HL-60/S4 treated with phorbol 12-myristate 13-acetate at 8.2 ng/mL for 4 days and 3 days (cell line): ENCODE measurements around the gene TBC1D8.
"Not testable (repeated sequence)": the region's sequence is repeated elsewhere in the genome, so short reads cannot be mapped to it uniquely, and the experiment has no call there.

Source experiments
- in situ Hi-C: fragments of 300-500 bp; cut with MboI; formaldehyde crosslinking; loops from 2 replicates; pipeline ENCODE4 v1.15.0; 2022; ENCODE audit warnings: low sequenced_read_pairs

TBC1D8 gene

DNA sequence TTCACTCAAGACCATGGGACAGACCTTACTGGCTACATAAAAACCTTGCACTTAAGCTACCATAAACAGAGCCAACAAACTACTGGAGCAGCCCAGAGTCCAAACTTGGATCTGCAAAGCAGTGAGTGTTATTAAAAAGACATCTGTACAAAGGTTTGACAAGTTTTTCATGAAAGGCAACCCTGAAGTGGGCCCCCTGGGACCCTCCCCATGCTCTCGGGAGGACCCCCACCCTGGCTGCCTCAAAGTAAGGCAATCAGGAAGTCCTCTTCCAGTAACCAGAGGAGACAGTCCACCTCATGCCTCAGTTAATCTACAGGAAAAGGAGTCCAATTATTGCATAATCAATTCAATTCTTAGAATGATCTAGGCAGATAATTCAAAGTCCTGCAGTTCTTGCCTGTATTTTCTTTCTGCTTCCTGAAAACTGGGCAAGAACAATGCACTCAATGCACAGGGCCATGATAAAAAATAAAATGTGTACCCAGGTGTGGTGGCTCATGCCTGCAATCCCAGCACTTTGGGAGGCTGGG is 69.7 kb downstream of the TBC1D8 start:
- in situ Hi-C loops, result no loop called here

DNA sequence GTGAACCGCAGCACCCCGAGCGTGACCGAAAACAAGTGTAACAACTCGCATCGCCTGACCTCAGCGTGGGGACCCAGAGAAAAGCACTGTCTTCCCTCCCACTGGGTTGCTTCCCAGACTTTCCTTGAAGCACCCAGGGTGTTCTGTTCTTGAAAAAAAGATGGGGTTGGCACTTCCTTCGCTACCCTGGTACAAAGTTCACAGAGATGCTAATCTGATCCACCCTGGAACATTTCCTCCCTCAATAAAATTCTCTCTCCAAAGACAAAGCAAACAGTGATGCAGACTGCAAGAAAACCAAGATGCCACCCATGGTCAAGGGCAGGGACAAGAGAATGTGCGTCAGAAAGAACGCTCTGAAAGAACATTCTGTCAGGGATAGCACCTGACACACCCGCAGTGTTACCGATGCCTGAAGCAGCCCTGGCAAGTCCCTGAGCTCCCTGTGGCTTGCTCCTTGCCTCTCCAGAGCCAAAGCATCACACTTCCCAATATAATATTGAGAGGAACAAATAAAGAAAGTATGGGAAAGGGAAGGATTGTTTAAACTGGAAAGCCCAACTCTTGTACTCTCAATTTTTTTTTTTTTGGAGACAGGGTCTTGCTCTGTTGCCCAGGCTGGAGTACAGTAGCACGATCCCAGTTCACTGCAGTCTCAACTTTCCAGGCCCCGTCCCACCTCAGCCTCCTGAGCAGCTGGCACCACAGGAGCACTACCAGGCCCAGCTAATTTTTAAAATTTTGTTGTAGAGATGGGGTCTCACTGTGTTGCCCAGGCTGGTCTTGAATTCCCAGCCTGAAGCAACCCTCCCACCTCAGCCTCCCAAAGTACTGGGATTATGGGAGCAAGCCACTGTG is 70.7 kb downstream of the TBC1D8 start:
- in situ Hi-C loops, result no loop called here

DNA sequence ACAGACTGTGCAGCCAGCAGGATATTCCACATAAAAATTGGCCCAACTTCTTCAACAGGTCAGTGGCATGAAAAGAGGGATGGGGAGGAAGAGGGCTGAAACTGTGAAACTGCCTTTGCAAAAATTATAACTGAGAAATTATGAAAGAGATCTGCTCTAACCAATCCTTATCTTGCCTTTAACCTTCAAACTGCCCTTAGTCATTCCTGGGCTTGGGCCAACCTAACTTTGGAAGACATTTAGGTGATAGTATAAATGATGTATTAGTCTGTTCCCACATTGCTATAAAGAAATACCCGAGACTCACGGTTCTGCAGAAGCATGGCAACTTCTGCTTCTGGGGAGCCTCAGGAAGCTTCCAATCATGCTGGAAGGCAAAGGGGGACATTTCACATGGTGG is 74.6 kb downstream of the TBC1D8 start:
- in situ Hi-C loops, result no loop called here

DNA sequence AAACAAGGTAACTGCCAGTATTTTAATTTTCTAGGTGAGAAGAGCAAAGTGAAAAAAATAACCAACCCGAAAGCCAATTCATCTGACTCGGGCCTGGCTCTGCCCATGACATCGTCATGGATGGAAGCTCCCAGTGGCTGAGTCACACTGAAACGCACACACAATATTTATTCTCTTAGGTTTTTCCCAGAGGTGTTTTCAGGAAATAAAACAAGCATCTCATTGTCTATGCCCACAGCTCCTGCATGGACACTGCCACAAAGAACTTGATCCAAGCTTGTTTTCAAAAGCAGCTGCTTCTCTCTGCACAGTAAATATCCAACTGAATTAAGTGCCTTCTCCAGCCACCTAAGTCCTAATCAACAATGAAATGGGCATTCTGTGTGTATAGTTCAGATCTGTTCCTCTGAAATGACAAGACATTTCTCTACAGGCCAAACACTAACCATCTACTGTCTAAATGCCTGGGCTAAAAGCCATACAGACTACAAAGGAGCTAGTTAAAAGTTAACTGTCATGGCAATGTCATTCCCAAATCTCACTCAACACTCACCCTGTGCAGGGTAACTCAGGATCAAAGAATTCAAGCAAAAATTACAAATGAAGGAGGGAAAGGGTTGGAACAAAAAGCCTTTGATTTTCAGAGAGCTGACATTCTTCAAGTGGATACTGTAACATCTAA is 86.2 kb downstream of the TBC1D8 start:
- in situ Hi-C loops, result no loop called here

GRCh38 chr2:101064505-101064867 is 86.7 kb downstream of the TBC1D8 start:
- in situ Hi-C loops, result no loop called here

DNA sequence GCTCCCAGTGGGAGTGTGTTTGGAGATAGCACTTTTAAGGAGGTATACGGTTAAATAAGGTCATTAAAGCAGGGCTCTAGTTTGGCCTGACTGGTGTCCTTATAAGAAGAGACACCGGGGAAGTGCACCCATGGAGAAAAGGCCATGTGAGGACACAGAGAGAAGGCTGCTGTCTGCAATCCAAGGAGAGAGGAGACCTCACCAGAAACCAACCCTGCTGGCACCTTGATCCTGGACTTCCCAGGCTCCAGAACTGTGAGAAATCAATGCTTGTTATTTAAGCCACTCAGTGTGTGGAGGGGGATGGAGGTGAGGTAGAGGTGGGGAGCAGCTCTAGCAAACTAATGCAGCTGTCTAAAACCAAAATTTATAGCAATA is 87.1 kb downstream of the TBC1D8 start:
- in situ Hi-C loops, result no loop called here

- in situ Hi-C loops, result no loop called here
Measured at GRCh38 chr2:101063352-101064124, 87.6 kb downstream of the TBC1D8 start.

GRCh38 chr2:101058386-101058785 is 92.8 kb downstream of the TBC1D8 start:
- in situ Hi-C loops, result no loop called here

GRCh38 chr2:101057051-101057933 is 93.9 kb downstream of the TBC1D8 start:
- in situ Hi-C loops, result no loop called here

- in situ Hi-C loops, result no loop called here
Measured at GRCh38 chr2:101053117-101053516, 98.1 kb downstream of the TBC1D8 start.

GRCh38 chr2:101052147-101052546 is 99.0 kb downstream of the TBC1D8 start:
- in situ Hi-C loops, result no loop called here

- in situ Hi-C loops, result not testable (repeated sequence)
Measured at GRCh38 chr2:101050886-101051285, 100.3 kb downstream of the TBC1D8 start.

GRCh38 chr2:101048756-101049155 is 102.4 kb downstream of the TBC1D8 start:
- in situ Hi-C loops, result loop anchor here (25.0 kb wide), 1 partner anchor 114 kb away; the partner anchor contains the start of gene TBC1D8

- in situ Hi-C loops, result loop anchor here (25.0 kb wide), 1 partner anchor 115 kb away; the partner anchor contains the start of gene TBC1D8
Measured at GRCh38 chr2:101047774-101048173, 103.4 kb downstream of the TBC1D8 start.

DNA sequence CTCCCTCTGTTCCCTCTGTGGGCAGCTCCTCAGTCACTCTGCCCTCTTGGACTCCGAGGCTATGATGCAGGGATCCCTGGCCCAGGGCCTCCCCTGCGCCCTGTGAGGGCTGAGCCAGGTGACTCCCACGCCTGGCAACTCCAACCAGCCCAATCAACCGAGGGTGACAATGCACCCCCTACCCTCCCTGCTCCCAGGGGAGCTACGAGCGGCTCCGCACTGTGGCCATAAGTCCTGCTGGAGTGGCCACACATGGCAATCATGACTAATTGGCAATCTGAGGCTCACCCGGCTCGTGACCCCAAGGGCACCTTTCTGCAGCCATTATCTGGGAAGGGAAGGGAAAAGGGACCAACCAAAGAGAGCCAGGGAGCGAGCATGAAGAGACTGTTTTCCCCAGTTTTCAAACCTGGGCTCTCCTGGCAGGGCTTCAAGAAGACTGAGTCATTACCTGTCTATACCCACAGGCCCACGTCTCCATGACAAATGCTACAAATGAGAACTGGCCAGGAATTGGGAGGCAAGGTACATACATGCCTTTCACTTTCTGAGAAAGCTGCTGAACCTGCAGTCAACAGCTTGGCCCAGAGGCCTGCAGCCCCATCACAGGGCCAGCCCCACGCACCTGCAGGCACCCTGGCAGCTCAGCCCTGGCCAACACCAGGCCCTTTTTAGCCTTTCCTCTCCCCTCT is 104.0 kb downstream of the TBC1D8 start:
- in situ Hi-C loops, result loop anchor here (25.0 kb wide), 1 partner anchor 115 kb away; the partner anchor contains the start of gene TBC1D8

DNA sequence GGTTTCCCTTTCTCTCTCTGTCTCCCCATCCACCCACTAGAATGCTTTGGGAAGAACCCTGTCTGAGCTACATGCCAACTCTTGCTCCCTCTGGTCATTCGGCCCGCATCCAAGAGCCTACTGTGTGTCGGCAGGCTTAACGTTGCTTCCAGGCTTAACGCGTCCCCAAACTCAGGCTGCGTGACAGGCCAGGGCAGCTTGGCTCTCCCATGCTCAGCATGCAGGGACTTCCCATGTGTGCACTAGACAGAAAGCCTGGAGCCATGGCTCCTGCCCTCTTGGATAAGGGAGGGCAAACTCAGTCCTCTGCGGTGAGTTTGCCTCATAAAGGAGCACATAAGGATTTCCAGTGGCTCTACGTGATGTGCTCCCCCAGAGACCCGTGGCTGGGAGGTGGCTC is 105.9 kb downstream of the TBC1D8 start:
- in situ Hi-C loops, result loop anchor here (25.0 kb wide), 1 partner anchor 117 kb away; the partner anchor contains the start of gene TBC1D8

GRCh38 chr2:101041413-101041812 is 109.8 kb downstream of the TBC1D8 start:
- in situ Hi-C loops, result loop anchor here (25.0 kb wide), 1 partner anchor 121 kb away; the partner anchor contains the start of gene TBC1D8

DNA sequence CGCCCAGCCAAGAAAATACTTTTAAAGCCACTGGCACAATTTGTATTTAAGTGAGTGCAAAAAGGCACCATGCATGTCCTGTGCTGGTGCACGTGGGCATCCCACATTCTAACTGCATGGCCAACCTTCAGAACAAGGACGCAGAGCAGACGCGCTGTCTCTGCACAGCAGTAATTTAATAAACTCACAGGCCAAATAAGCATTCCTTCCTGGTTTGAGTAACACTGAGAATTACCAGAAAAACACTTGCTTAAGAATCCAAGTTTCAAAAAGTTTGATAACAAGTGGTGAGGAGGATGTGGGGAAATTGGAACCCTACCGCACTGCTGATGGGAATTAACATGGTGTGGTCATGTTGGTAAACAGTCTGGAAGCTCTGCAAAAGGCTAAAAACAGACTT is 110.4 kb downstream of the TBC1D8 start:
- in situ Hi-C loops, result loop anchor here (25.0 kb wide), 1 partner anchor 122 kb away; the partner anchor contains the start of gene TBC1D8

DNA sequence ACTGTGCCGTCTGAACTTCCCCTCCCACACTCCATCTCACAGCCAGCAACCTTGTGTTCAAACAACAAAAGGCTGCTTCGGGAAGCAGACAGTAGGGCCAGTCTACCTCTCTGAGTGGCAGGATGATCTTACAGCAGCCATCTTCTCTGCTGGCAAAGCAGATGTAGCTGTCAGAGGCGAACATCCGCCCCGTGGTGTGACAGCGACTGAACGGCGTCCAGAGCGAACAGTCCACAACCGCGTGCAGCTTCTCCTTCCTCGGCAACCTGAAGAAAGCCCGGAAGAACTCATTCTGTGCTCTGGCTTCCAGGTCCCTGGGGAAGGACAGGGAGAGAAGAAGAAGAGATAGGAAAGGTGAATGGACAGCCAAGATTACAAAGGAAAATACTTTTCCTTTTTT is 111.1 kb downstream of the TBC1D8 start:
- in situ Hi-C loops, result loop anchor here (25.0 kb wide), 1 partner anchor 122 kb away; the partner anchor contains the start of gene TBC1D8
